ENCODE measurements around the gene SDE2.

The SDE2 gene

DNA sequence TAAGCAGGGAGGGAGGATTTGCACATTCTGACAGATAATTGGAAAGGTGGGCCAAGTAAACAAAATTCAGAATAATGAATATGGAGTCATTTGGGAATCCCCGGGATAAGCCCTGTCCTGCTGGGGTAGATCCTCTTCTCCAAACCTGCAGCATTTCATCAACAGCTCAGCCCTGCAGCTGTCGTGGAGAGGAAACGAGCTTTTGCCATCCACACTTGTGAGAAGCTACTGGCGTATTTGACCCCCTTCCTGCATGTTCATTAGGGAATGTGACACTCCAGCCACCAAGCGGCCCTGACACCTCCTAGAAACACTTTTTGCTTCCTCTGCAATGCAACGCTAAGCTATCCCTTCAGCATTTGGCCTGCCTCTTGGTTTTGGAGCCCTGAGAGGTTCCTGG is 50.1 kb downstream of the SDE2 start:
- ChIA-PET POLR2A (no interaction called here), CTCF (interaction anchor here (1.0 to 4.1 kb wide), 3 partner anchors 8 to 38 kb away, joined by 3 to 16 read pairs (median 4); partner anchors contain the start of gene LEFTY2)
- TF ChIP-seq, protein P1, sequence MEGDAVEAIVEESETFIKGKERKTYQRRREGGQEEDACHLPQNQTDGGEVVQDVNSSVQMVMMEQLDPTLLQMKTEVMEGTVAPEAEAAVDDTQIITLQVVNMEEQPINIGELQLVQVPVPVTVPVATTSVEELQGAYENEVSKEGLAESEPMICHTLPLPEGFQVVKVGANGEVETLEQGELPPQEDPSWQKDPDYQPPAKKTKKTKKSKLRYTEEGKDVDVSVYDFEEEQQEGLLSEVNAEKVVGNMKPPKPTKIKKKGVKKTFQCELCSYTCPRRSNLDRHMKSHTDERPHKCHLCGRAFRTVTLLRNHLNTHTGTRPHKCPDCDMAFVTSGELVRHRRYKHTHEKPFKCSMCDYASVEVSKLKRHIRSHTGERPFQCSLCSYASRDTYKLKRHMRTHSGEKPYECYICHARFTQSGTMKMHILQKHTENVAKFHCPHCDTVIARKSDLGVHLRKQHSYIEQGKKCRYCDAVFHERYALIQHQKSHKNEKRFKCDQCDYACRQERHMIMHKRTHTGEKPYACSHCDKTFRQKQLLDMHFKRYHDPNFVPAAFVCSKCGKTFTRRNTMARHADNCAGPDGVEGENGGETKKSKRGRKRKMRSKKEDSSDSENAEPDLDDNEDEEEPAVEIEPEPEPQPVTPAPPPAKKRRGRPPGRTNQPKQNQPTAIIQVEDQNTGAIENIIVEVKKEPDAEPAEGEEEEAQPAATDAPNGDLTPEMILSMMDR (IDR thresholded peaks at IDR 0.05; ENCODE audit: control extremely low read depth, extremely low read depth, low read depth, missing control alignments) = no peak
- DNase-seq (ENCODE audit: extremely low spot score) = no peak

DNA sequence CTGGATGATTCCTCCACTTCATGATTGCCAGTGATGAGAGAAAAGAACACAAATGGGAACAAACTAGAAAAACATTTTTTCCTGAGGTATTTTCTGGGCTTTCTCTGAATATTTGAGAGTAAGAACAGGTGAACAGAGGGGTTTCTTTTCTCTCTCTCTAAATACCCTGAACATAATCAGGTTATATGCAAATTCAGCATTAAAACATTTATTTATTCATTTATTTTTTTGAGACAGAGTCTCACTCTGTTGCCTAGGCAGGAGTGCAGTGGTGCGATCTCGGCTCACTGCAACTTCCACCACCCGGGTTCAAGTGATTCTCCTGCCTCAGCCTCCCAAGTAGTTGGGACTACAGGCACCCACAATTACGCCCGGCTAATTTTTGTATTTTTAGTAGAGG is 52.3 kb downstream of the SDE2 start:
- TF ChIP-seq, protein P1 (IDR thresholded peaks at IDR 0.05; ENCODE audit: control extremely low read depth, extremely low read depth, low read depth, missing control alignments) = no peak
- ChIA-PET CTCF (interaction anchor here (1.7 to 4.2 kb wide), 2 partner anchors 9 to 15 kb away, joined by 4 to 30 read pairs; no protein-coding TSS in a partner anchor), POLR2A (no interaction called here)
- no peak for DNase-seq (ENCODE audit: extremely low spot score)

DNA sequence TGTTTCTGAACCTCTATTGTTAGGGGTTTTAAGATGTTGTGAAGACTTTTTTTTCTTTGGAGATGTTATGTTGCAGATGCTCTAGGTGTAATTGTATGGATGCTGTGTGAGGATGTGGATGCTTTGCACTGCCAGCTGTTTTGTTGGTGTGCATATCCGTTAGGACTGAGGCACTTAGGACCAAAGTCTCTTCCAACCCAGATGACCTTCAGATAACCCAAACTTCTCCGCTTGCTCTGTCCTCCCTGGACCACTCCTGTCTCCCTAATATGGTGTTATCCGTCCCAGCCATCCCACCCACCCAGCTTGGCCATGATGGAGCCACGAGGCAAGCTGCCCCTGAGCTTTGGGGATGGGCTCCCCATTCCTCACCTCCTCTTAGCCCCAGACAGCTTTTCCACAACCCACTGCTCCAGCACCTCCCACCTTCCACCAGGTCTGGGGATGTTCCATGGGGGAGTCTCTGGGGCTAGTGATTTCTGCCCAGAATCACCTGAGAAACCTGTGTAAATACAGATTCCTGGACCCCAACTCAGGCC is 53.0 kb downstream of the SDE2 start:
- CTCF ChIA-PET = interaction anchor here (1.0 to 4.2 kb wide), 5 partner anchors 9 to 29 kb away, joined by 3 to 30 read pairs (median 3); no protein-coding TSS in a partner anchor

DNA sequence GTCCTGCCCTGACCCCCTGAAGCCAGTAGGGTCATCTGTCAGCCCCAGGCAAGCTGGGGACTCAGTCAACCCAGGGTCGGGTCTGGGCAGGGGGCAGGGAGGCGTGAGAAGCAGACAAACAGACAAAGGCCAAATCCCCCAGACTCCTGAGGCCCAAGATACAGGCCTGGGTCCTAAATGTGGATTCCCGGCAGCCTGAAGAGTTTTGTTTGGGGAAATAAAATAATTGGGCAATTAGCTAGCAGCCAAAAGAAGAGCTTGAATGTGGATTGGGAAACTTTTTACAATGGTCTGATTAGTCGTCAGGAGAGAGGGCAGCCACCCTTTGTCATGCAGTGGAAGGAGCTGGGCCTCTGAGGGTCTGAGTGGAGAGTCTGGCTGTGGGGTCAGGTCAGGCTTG is 53.6 kb downstream of the SDE2 start:
- ChIA-PET POLR2A (no interaction called here), CTCF (interaction anchor here (1.0 to 4.2 kb wide), 6 partner anchors 8 to 471 kb away, joined by 3 to 30 read pairs (median 4); no protein-coding TSS in a partner anchor)
- DNase-seq (ENCODE audit: extremely low spot score) = no peak
- TF ChIP-seq, protein P1 (IDR thresholded peaks at IDR 0.05; ENCODE audit: control extremely low read depth, extremely low read depth, low read depth, missing control alignments) = no peak

More for the DNA sequence above, 53.0 kb downstream of the SDE2 start:
- TF ChIP-seq, protein P1 (IDR thresholded peaks at IDR 0.05; ENCODE audit: control extremely low read depth, extremely low read depth, low read depth, missing control alignments) = no peak
- no peak for DNase-seq (ENCODE audit: extremely low spot score)
- POLR2A ChIA-PET = no interaction called here

DNA sequence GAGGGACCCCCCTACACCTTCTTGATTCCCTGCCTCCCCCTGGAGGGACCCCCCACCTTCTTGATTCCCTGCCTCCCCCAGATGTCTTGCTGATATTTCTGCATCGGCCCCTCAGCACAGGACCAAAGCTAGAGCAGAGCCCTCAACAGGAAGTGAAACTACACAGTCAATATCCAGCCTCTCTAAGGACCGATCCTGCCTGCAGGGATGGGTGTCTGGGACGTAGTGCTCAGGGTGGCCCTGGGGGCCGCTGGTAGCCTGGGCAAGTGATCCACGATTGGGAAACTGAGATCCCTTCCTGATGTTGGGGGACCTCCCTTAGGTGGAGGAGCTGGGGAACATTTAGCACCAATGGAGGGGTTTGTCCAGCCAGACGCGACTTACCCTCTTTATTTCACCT is 54.2 kb downstream of the SDE2 start:
- POLR2A ChIA-PET = no interaction called here
- DNase-seq (ENCODE audit: extremely low spot score) = peak; percentile 73
- CTCF ChIA-PET = interaction anchor here (1.2 to 4.2 kb wide), 4 partner anchors 9 to 470 kb away, joined by 3 to 30 read pairs (median 5); no protein-coding TSS in a partner anchor

DNA sequence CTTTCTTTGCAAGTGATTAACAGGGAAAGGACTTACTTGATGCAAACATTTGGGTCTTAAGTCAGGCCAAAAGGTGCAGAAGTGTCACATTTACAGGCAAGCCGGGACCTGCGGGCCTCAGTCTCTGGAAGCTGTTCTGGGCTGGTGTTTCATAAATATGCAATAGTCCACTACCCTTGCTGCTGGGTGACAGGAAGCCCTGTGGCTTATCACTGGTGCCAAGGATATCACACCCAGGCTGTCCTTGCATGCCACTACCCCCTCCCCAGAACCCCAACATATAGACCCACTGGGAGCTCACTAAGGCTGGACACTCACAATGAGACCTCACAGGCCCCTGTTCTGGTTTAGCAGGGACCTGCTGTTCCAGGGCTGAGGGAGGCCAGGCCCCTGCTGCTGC is 54.8 kb downstream of the SDE2 start:
- TF ChIP-seq, protein P1 (IDR thresholded peaks at IDR 0.05; ENCODE audit: control extremely low read depth, extremely low read depth, low read depth, missing control alignments) = no peak
- CTCF ChIA-PET = interaction anchor here (1.1 to 4.2 kb wide), 4 partner anchors 13 to 470 kb away, joined by 3 to 30 read pairs (median 5); no protein-coding TSS in a partner anchor
- POLR2A ChIA-PET = no interaction called here
- DNase-seq (ENCODE audit: extremely low spot score) = no peak

More for the DNA sequence above, 54.2 kb downstream of the SDE2 start:
- TF ChIP-seq, protein P1 (IDR thresholded peaks at IDR 0.05; ENCODE audit: control extremely low read depth, extremely low read depth, low read depth, missing control alignments) = no peak

Data from GM10248 (cell line).